ENCODE measurements around the gene SERPINA1.

Gene SERPINA1

GRCh38 chr14:94330432-94330831, 58.0 kb downstream of the SERPINA1 start:
- H3K27ac ChIP-seq = no peak overlapping the region
- TF ChIP-seq ZFX (IDR thresholded peaks at IDR 0.05) = no peak
- no peak for TF ChIP-seq CTCF (conservative IDR thresholded peaks at IDR 0.05)

GRCh38 chr14:94329857-94330256, 58.5 kb downstream of the SERPINA1 start:
- H3K27ac ChIP-seq = no peak overlapping the region
- TF ChIP-seq ZFX (IDR thresholded peaks at IDR 0.05) (no peak), CTCF (conservative IDR thresholded peaks at IDR 0.05) (no peak)

- H3K27ac ChIP-seq = no peak overlapping the region
- TF ChIP-seq ZFX (IDR thresholded peaks at IDR 0.05) (no peak), CTCF (conservative IDR thresholded peaks at IDR 0.05) (no peak)
These were observed 60.2 kb downstream of the SERPINA1 start for GRCh38 chr14:94328196-94328595.

All from C4-2B (cell line).